ENCODE data around the gene C9orf153.

C9orf153 gene

DNA sequence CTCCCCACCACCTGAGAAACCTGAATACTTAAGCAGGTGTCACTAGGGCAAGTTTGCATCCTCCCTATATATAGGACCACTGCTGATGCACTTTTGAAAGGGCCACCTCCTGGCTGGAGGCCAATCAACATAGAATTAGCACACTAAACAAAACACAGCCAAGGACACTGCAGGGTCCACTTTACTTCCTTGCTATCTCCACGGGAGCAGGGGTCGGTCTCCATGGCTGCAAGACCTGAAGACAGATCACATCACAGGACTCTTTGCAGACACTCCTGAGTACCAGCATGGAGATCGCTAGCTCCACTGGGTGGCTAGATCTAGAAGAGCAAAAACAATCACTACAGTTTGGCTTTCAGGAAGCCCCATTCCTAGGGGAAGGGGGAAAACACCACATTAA lies 72.3 kb downstream of the C9orf153 start:
- no peak for DNase-seq (ENCODE audit: low spot score)

DNA sequence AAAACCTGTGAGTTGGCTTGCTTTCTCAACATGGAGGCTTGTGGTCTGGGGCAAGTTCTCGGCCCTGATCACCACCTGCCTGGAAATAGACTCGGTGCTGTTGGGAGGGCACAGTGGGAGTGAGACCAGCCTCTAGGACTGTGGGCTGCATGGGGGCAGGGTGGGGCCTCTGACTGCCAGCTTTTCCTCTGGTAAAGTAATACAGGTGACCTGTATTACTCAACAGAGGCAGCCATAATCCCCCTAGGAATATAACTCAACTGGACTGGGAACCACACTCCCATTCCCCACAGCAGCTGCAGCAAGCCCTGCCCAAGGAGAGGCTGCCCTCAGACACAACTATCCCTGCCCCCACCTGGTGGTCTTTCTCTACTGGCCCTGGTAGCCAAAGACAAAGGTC lies 72.8 kb downstream of the C9orf153 start:
- DNase-seq (ENCODE audit: low spot score): no peak

DNA sequence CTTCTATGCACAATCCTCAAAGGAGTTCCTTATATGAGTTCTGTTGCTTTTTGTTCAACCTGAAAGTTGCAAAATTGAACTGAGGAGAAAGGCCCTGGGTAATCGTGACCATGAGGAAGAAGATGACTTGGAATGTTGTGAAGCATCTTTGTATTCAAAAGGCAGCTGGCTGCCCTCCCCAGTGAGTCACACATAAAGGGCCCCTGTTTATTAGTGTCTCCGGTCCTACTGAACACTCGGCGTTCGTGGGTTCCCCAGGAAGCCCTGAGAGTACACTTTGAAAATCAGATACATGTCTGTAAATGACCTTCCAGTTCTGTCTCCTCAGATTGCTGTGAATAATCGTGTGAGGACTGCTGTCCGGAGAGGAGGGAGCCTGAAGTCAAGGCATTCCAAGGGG lies 73.6 kb downstream of the C9orf153 start:
- no peak for DNase-seq (ENCODE audit: low spot score)

DNA sequence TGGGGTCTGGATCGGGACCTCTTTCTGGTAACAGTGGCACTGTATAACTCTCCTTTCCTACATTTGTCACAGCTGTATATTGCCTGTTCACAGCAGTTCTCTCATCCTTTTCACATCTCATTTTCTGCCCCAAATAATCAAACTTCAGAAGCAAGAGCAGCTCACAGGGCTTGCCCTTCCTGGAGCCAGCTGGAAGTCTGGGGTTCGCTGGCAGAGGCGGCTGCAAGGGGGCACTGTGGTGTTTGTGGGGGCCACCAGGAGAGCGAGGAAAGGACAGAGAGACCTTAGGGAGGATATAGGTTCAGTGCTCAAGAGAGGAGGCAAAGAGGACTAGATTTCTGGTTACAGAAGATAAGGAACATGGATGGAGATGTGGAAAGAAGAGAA lies 75.3 kb downstream of the C9orf153 start:
- no peak for DNase-seq (ENCODE audit: low spot score)

DNA sequence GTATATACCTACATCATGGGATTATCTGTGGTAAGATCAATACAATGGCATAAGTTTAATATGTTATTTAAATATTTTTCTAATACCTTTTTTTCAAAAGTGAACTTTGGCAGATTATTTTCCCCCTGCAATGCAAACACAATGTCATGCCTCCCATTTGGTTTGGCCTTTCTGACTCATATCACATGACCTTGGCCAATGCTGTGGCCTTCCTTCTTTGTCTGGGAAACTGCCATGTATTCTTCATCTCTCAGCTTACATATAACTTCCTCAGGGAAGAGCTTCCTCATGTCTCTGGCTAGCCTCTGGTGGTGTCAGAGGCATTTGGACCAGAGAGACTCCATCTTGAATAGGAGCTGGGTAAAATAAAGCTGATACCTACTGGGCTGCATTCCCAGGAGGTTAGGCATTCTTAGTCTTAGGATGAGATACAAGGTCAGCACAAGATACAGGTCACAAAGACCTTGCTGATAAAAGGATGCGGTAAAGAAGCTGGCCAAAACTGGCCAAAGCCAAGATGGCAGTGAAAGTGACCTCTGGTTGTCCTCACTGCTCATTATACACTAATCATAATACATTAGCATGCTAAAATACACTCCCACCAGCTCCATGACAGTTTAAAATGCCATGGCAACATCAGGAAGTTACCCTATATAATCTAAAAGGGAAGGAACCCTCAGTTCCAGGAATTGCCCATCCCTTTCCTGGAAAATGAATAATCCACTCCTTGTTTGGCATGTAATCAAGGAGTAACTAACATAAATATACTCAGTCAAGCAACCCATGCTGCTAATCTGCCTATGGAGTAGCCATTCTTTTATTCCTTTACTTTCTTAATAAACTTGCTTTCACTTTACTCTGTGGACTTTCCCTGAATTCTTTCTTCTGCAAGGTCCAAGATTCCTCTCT lies 76.0 kb downstream of the C9orf153 start:
- no peak for DNase-seq (ENCODE audit: low spot score)

DNA sequence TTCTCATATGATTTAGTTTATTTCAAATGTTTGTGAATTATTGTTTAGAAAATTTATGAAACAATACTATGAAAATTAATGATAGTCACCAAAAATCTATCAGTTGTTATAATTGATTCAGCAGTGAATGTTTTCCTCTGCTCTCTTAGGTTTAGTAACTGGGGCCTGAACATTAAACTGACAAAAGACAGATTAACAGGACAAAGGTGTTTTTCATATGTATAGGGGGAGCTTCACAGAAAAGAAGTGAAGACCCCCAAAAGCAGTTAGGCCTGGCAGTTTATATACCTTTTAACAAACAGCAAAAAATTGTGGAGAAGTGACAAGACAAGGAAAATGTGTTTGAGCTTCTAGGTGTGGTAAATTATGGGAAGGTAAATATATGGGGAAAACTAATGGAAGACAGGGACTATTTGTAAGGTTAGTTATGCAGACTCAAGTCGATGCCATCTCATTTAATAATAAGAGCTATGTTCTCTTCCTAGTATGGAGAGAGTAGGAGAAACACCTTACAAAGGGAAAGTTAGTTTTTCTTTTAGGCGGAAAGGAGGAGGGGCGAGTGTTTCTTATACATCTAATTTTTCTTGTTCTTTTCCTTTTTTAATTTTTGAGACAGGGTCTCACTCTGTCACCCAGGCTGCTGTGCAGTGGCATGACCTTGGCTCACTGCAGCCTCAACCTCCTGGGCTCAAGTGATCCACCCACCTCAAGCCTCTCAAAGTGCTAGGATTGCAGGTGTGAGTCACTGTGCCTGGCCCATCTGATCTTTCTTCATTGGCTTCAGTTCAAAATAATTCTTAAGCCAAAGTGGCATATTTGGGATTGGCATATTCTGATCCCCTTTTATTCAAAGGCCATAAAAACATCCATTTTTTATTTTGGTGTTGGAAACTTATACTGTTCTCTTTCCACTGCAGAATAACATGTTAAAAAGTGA lies 77.8 kb downstream of the C9orf153 start:
- DNase-seq (ENCODE audit: low spot score): no peak

DNA sequence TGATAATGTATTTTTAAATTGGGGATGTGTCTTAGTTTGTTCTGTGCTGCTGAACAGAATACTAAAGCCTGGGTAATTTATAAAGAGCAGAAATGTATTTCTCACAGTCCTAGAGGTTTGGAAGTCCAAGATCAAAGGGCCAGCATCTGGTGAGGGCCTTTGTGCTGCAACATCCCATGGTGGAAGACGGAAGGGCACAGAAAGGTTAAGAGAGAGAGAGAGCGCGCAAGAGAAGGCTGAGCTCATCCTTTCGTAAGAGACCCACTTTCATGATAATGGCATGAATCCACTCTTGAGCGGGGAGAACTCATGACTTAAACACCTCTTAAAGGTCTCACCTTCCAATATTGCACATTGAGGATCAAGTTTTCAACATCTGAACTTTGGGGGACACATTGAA lies 81.0 kb downstream of the C9orf153 start:
- no peak for DNase-seq (ENCODE audit: low spot score)

DNA sequence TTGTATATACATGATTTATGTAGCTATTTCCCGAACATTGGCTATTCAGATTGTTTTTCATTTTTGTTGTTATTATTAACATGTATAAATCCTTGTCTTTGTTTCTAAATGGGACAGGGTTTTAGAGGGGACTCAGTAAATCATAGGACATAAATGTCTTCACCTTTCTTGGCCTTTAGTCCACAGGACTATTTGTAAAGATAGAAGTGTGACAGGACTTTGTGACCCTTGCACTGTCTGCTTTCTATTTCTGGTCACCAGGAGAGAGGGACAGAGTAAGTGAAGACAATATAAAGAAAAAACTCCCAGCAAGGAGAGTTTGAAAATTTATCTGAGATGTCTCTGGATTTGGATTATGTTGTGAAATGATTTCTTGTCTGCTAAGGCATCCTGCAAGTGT lies 81.5 kb downstream of the C9orf153 start:
- no peak for DNase-seq (ENCODE audit: low spot score)

DNA sequence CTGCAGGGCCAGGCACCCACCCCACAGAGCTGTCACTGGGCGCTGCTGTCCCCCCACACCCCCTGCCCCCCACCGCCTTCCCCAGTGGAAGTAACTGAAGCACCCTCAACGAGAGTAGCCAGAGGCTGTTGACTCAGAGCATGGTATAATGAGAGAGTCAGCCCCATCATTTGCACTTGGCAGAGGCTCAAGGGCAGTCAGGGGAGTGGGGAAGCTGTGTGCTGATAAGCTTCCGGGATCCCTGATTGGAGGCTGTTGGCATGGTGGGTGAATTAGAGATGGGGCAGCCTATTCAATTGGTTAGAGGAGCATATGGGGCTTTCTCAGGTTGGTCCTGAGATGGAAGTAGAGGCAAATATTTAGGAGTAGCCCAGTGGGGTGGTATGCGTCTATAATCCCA lies 83.0 kb downstream of the C9orf153 start:
- DNase-seq (ENCODE audit: low spot score): no peak

DNA sequence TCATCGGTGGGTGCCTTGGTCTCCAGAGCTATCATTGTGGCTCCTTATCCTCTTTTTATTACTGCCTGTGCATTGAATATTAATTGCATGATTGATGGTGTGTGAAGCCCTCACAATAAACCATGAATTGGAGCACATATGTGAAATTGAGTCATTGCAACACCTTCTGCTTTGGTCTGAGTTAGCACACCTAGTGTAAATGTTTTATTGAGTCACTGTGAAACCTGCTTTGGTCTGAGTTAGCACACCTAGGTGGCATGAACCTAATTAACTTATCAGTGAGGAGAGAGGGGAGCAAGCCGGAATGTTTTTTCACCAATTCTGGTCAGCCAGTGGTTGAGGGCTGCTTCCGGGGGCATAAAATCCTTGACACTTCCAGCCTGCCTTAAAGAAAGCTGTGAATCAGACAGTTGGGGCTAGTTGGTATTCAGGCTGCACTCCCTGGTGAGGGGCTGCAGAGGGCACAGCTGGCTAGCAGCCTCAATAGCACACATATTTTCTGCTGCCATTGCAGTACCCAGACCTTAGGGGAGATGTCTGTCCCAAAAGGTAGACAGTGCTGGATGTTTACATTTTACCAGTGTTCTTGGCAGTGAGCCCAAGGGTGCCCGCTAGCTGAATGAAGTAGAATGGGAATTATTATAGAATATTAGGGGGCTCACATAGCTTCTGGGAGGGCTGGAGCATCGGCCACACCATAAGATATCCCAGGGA lies 83.6 kb downstream of the C9orf153 start:
- DNase-seq (ENCODE audit: low spot score): no peak

DNA sequence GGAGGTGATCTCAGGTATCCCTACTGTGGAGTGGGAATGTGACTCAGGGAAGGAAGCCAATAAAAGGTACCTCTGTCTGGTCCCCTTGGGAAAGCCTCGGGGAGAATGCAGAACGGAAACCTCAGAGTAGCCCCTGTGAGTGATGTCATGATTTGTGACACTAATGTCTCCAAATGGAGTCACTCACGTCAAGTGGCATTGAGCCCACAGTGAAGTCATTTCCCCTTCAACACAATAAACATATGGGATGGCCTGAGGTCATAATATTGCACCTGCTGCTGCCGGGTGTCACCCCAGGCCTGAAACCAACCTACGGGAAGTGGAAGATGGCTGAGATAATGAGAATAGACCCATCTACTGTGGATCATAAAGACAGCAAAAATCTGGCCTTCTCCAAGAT lies 84.2 kb downstream of the C9orf153 start:
- DNase-seq (ENCODE audit: low spot score): no peak
